Measurements from ENCODE around the gene TMEM269. TPM values are rescaled to one million over a fixed set of nuclear protein-coding genes. Genes with fewer than 3 reads are reported as not detected.

Gene TMEM269
- total and polyA plus RNA-seq, 4 experiments from 2014 or later: 0.35 to 0.36 TPM; not detected in 2

GRCh38 chr1:42756956-42757891 lies 27.6 kb upstream of the TMEM269 start:
- Mint-ChIP-seq H3K4me1 (peaks cover 0 to 10% (median under 1%) of the 10 kb centered on the region in 4 donors), H3K36me3 (peaks cover 57 to 64% of the 10 kb centered on the region in 2 donors), H3K27ac (peak overlapping the region in 5 of 7 donors; percentile 42 to 85 (median 70)), H3K27me3 (no peaks in the 10 kb centered on the region), H3K9me3 (no peaks in the 10 kb centered on the region), H3K4me3 (no peak overlapping the region)
- Histone ChIP-seq H3K27me3 (ENCODE audit: insufficient read depth, low read length) (no peaks in the 10 kb centered on the region), H3K36me3 (ENCODE audit: insufficient read depth, low read length) (peaks cover 65% of the 10 kb centered on the region), H3K27ac (ENCODE audit: low read depth, low read length) (no peak overlapping the region), H3K4me3 (ENCODE audit: low read length in 2 of 2) (no peak overlapping the region), H3K9me3 (ENCODE audit: control insufficient read depth in 1 of 2, low read length in 2 of 2) (no peaks in the 10 kb centered on the region), H3K4me1 (ENCODE audit: insufficient read depth, low read length) (no peaks in the 10 kb centered on the region)
- POLR2A ChIA-PET (ENCODE audit: partially characterized antibody): interaction anchor here (3.1 kb wide), 1 partner anchor 10 kb away, joined by 16 read pairs; the partner anchor contains the start of genes C1orf50 and P3H1
- intact Hi-C loops (cut with micrococcal nuclease): no loop called here
- CTCF ChIA-PET (ENCODE audit: partially characterized antibody): interaction anchor here (0.6 to 2.9 kb wide), 3 partner anchors 9 to 35 kb away, joined by 3 to 18 read pairs (median 3); partner anchors contain the start of genes C1orf50 and P3H1
- DNase-seq: peak in 4 of 5 donors; percentile 20 to 26 (median 24)

DNA sequence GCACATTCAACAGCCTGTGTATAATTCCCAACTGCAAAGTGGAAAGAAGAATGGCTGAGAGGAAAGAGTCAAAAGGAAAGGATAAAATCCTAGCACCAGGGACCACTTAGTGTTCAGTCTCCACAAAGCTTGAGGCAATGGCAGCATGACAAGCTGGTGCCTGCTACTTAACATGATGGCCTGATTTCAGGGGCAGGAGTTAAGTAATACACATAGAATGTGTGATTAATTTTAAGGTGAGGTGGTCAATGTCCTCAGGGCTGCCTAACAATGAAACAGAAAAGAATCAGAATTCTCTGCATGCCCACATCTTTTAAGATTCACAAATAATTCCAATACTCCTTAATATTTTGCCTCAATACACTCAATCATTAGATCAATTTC lies 26.9 kb upstream of the TMEM269 start:
- no peaks in the 10 kb centered on the region for H3K9me3 Mint-ChIP-seq
- Histone ChIP-seq H3K27me3 (ENCODE audit: insufficient read depth, low read length) (no peaks in the 10 kb centered on the region), H3K4me3 (ENCODE audit: low read length in 2 of 2) (no peak overlapping the region), H3K4me1 (ENCODE audit: insufficient read depth, low read length) (no peaks in the 10 kb centered on the region), H3K9me3 (ENCODE audit: control insufficient read depth in 1 of 2, low read length in 2 of 2) (no peaks in the 10 kb centered on the region), H3K36me3 (ENCODE audit: insufficient read depth, low read length) (peaks cover 58% of the 10 kb centered on the region), H3K27ac (ENCODE audit: low read depth, low read length) (no peak overlapping the region)
- DNase-seq: no peak
- H3K27ac Mint-ChIP-seq: no peak overlapping the region
- ChIA-PET CTCF (ENCODE audit: partially characterized antibody) (interaction anchor here (0.6 to 2.9 kb wide), 5 partner anchors 9 to 67 kb away, joined by 3 to 18 read pairs (median 3); partner anchors contain the start of genes C1orf50 and P3H1), POLR2A (ENCODE audit: partially characterized antibody) (interaction anchor here (3.1 kb wide), 1 partner anchor 9 kb away, joined by 16 read pairs; the partner anchor contains the start of genes C1orf50 and P3H1)
- intact Hi-C loops (cut with micrococcal nuclease): no loop called here
- no peaks in the 10 kb centered on the region for H3K27me3 Mint-ChIP-seq
- H3K36me3 Mint-ChIP-seq: peaks cover 51 to 60% of the 10 kb centered on the region in 2 donors
- H3K4me3 Mint-ChIP-seq: no peak overlapping the region
- peaks cover 0 to 10% (median under 1%) of the 10 kb centered on the region in 4 donors for H3K4me1 Mint-ChIP-seq

- Mint-ChIP-seq H3K36me3 (peaks cover 46 to 53% of the 10 kb centered on the region in 2 donors), H3K9me3 (no peaks in the 10 kb centered on the region), H3K27ac (no peak overlapping the region), H3K27me3 (no peaks in the 10 kb centered on the region), H3K4me3 (no peak overlapping the region), H3K4me1 (peaks cover 0 to 10% (median under 1%) of the 10 kb centered on the region in 4 donors)
- DNase-seq: no peak
- Histone ChIP-seq H3K36me3 (ENCODE audit: insufficient read depth, low read length) (peaks cover 52% of the 10 kb centered on the region), H3K27ac (ENCODE audit: low read depth, low read length) (no peak overlapping the region), H3K9me3 (ENCODE audit: control insufficient read depth in 1 of 2, low read length in 2 of 2) (no peaks in the 10 kb centered on the region), H3K4me1 (ENCODE audit: insufficient read depth, low read length) (no peaks in the 10 kb centered on the region), H3K27me3 (ENCODE audit: insufficient read depth, low read length) (no peaks in the 10 kb centered on the region), H3K4me3 (ENCODE audit: low read length in 2 of 2) (no peak overlapping the region)
- ChIA-PET CTCF (ENCODE audit: partially characterized antibody) (interaction anchor here (1.3 to 2.9 kb wide), 3 partner anchors 8 to 67 kb away, joined by 3 to 18 read pairs (median 7); partner anchors contain the start of genes C1orf50 and P3H1), POLR2A (ENCODE audit: partially characterized antibody) (interaction anchor here (3.1 kb wide), 1 partner anchor 9 kb away, joined by 16 read pairs; the partner anchor contains the start of genes C1orf50 and P3H1)
- intact Hi-C loops (cut with micrococcal nuclease): no loop called here
Measured at GRCh38 chr1:42758641-42759040, 26.1 kb upstream of the TMEM269 start.

DNA sequence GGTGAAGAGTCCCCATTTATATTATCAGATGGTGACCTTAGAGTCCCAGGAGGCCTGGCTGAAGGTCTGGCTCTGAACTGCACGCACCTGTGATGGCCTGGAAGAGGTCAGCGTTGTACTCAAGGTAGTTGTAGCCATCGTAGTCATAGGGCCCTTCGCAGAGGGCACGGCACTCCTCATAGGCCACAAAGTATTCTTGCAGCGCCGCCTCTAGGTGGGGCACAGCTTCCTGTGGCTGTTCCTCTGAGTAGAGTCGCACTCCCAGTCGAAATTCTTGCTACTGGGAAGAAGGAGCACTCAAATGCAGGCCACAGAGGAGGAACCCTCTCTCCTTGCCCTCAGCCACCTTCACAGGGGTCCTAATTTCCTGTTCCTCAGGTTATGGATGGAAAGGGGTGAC lies 25.7 kb upstream of the TMEM269 start:
- ChIA-PET POLR2A (ENCODE audit: partially characterized antibody) (interaction anchor here (3.1 kb wide), 1 partner anchor 8 kb away, joined by 16 read pairs; the partner anchor contains the start of genes C1orf50 and P3H1), CTCF (ENCODE audit: partially characterized antibody) (interaction anchor here (0.7 to 2.9 kb wide), 4 partner anchors 8 to 94 kb away, joined by 3 to 18 read pairs (median 5); partner anchors contain the start of genes C1orf50 and P3H1)
- Mint-ChIP-seq H3K4me1 (peaks cover 0 to 7% (median under 1%) of the 10 kb centered on the region in 4 donors), H3K27ac (peak overlapping the region in 3 of 7 donors; percentile 22 to 53 (median 41)), H3K27me3 (no peaks in the 10 kb centered on the region), H3K9me3 (no peaks in the 10 kb centered on the region), H3K4me3 (no peak overlapping the region), H3K36me3 (peaks cover 42 to 48% of the 10 kb centered on the region in 2 donors)
- DNase-seq: no peak
- H3K9me3 ChIP-seq (ENCODE audit: control insufficient read depth in 1 of 2, low read length in 2 of 2): no peaks in the 10 kb centered on the region
- H3K27me3 ChIP-seq (ENCODE audit: insufficient read depth, low read length): no peaks in the 10 kb centered on the region
- H3K36me3 ChIP-seq (ENCODE audit: insufficient read depth, low read length): peaks cover 49% of the 10 kb centered on the region
- intact Hi-C loops (cut with micrococcal nuclease): no loop called here
- no peak overlapping the region for H3K4me3 ChIP-seq (ENCODE audit: low read length in 2 of 2)
- no peaks in the 10 kb centered on the region for H3K4me1 ChIP-seq (ENCODE audit: insufficient read depth, low read length)
- H3K27ac ChIP-seq (ENCODE audit: low read depth, low read length): no peak overlapping the region

- CTCF ChIA-PET (ENCODE audit: partially characterized antibody): interaction anchor here (0.6 kb wide), 1 partner anchor 154 kb away, joined by 3 read pairs; no protein-coding TSS in a partner anchor
- no peak overlapping the region for H3K27ac Mint-ChIP-seq
- H3K9me3 ChIP-seq (ENCODE audit: control insufficient read depth in 1 of 2, low read length in 2 of 2): no peaks in the 10 kb centered on the region
- intact Hi-C loops (cut with micrococcal nuclease): no loop called here
- H3K4me1 Mint-ChIP-seq: peaks cover 0 to 5% (median 2%) of the 10 kb centered on the region in 4 donors
- H3K27ac ChIP-seq (ENCODE audit: low read depth, low read length): no peak overlapping the region
- no peaks in the 10 kb centered on the region for H3K27me3 ChIP-seq (ENCODE audit: insufficient read depth, low read length)
- H3K4me3 ChIP-seq (ENCODE audit: low read length in 2 of 2): no peak overlapping the region
- peaks cover 18% of the 10 kb centered on the region for H3K4me1 ChIP-seq (ENCODE audit: insufficient read depth, low read length)
- DNase-seq: no peak
- POLR2A ChIA-PET (ENCODE audit: partially characterized antibody): no interaction called here
- H3K9me3 Mint-ChIP-seq: no peaks in the 10 kb centered on the region
- H3K27me3 Mint-ChIP-seq: no peaks in the 10 kb centered on the region
- H3K36me3 ChIP-seq (ENCODE audit: insufficient read depth, low read length): peaks cover 27% of the 10 kb centered on the region
- H3K36me3 Mint-ChIP-seq: peaks cover 20 to 27% of the 10 kb centered on the region in 2 donors
- H3K4me3 Mint-ChIP-seq: no peak overlapping the region
Measured at GRCh38 chr1:42761567-42761966, 23.2 kb upstream of the TMEM269 start.

GRCh38 chr1:42762269-42762668 lies 22.5 kb upstream of the TMEM269 start:
- Mint-ChIP-seq H3K27ac (peak overlapping the region in 1 of 7 donors; percentile 59), H3K4me3 (no peak overlapping the region), H3K9me3 (no peaks in the 10 kb centered on the region), H3K4me1 (peaks cover 0 to 6% (median 2%) of the 10 kb centered on the region in 4 donors), H3K27me3 (no peaks in the 10 kb centered on the region), H3K36me3 (peaks cover 13 to 24% of the 10 kb centered on the region in 2 donors)
- Histone ChIP-seq H3K27ac (ENCODE audit: low read depth, low read length) (no peak overlapping the region), H3K9me3 (ENCODE audit: control insufficient read depth in 1 of 2, low read length in 2 of 2) (no peaks in the 10 kb centered on the region), H3K4me3 (ENCODE audit: low read length in 2 of 2) (no peak overlapping the region), H3K36me3 (ENCODE audit: insufficient read depth, low read length) (peaks cover 21% of the 10 kb centered on the region), H3K27me3 (ENCODE audit: insufficient read depth, low read length) (no peaks in the 10 kb centered on the region), H3K4me1 (ENCODE audit: insufficient read depth, low read length) (peaks cover 18% of the 10 kb centered on the region)
- intact Hi-C loops (cut with micrococcal nuclease): no loop called here
- ChIA-PET CTCF (ENCODE audit: partially characterized antibody) (interaction anchor here (1.3 kb wide), 1 partner anchor 11 kb away, joined by 4 read pairs; no protein-coding TSS in a partner anchor), POLR2A (ENCODE audit: partially characterized antibody) (no interaction called here)
- DNase-seq: no peak

Data from CD4-positive, alpha-beta memory T cell (primary cell).